Measurements from ENCODE around the gene DNAI2.

The DNAI2 gene

DNA sequence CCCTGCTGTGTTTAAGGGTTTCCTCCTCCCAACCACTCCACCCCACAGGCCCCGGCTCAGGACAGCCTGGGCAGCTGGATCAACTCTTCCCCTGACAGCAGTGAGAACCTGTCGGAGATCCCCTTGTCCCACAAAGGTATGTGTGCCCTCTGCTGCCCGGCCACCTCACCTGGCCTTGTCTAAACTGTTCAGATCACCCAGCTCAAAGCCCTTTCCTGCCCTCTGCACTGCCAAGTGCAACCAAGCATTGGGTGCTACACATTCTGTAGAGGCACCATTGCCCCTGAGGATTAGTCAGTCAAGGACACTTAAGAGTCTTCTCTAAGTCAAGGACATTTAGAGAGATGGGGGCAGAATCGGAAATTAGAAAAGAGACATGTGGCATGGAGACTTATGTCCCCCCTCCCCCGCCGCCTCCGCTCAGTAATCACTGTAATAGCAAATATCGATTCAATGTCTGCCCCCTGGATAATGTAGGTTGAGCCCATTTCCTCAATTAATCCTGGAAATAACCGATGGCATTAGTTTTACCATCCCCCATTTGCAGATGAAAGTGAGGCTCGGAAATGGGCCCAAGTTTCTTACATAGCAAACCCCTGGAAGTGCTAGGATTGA, 79.5 kb downstream of the DNAI2 start:
- TF ChIP-seq, protein P1, sequence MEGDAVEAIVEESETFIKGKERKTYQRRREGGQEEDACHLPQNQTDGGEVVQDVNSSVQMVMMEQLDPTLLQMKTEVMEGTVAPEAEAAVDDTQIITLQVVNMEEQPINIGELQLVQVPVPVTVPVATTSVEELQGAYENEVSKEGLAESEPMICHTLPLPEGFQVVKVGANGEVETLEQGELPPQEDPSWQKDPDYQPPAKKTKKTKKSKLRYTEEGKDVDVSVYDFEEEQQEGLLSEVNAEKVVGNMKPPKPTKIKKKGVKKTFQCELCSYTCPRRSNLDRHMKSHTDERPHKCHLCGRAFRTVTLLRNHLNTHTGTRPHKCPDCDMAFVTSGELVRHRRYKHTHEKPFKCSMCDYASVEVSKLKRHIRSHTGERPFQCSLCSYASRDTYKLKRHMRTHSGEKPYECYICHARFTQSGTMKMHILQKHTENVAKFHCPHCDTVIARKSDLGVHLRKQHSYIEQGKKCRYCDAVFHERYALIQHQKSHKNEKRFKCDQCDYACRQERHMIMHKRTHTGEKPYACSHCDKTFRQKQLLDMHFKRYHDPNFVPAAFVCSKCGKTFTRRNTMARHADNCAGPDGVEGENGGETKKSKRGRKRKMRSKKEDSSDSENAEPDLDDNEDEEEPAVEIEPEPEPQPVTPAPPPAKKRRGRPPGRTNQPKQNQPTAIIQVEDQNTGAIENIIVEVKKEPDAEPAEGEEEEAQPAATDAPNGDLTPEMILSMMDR (IDR thresholded peaks at IDR 0.05; ENCODE audit: borderline replicate concordance, insufficient read depth, low read depth, low read length) = no peak
- no peak overlapping the region for H3K4me3 ChIP-seq (ENCODE audit: low read depth, low read length)

DNA sequence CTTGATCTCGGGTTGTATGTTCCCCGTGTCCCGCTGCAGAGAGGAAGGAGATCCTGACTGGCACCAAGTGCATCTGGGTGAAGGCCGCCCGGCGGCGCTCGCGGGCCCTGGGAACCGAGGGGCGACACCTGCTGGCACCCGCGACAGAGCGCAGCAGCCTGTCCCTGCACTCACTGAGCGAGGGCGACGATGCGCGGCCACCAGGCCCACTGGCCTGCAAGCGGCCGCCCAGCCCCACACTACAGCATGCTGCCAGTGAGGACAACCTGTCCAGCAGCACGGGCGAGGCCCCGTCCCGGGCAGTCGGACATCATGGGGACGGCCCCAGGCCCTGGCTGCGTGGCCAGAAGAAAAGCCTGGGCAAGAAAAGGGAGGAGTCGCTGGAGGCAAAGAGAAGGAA, 80.1 kb downstream of the DNAI2 start:
- no peak overlapping the region for H3K4me3 ChIP-seq (ENCODE audit: low read depth, low read length)

DNA sequence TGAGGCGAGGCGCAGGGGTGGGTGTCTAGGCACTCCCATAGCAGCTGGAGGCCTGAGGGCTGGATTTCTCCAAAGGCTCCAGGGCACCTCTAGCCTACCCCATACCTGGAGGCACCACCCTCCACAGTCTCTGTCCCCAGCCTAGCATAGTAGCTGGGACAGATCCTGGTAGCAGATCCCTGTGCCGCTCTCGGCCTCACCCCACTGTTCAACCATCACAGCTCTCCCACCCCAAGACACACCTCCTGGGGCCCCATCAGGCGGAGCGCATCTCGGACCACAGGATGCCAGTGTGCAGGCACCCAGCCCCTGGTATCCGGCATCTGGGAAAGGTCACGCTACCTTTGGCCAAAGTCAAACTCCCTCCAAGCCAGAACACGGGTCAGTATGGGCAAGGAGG, 80.5 kb downstream of the DNAI2 start:
- TF ChIP-seq, protein P1 (IDR thresholded peaks at IDR 0.05; ENCODE audit: borderline replicate concordance, insufficient read depth, low read depth, low read length) = no peak
- H3K4me3 ChIP-seq (ENCODE audit: low read depth, low read length) = no peak overlapping the region

More for the DNA sequence above, 80.1 kb downstream of the DNAI2 start:
- TF ChIP-seq, protein P1 (IDR thresholded peaks at IDR 0.05; ENCODE audit: borderline replicate concordance, insufficient read depth, low read depth, low read length) = peak; percentile 98

DNA sequence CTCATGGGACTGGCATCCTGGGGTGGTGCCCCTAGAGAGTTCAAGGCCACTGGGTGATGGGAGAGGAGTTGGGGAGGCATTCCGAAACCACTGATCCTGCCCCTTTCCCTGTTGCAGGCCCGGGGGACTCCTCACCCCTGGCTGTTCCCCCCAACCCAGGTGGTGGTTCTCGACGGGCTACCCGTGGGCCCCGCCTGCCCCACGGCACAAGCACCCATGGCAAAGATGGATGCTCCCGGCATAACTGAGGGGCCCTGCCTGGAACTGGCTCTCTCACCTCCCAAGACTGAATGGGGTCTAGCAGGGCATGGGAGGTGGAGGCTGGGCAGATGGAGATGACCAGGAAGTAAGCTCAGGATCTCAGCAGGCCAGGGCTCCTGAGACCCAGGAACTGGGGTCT, 81.0 kb downstream of the DNAI2 start:
- H3K4me3 ChIP-seq (ENCODE audit: low read depth, low read length) = no peak overlapping the region
- TF ChIP-seq, protein P1 (IDR thresholded peaks at IDR 0.05; ENCODE audit: borderline replicate concordance, insufficient read depth, low read depth, low read length) = no peak

DNA sequence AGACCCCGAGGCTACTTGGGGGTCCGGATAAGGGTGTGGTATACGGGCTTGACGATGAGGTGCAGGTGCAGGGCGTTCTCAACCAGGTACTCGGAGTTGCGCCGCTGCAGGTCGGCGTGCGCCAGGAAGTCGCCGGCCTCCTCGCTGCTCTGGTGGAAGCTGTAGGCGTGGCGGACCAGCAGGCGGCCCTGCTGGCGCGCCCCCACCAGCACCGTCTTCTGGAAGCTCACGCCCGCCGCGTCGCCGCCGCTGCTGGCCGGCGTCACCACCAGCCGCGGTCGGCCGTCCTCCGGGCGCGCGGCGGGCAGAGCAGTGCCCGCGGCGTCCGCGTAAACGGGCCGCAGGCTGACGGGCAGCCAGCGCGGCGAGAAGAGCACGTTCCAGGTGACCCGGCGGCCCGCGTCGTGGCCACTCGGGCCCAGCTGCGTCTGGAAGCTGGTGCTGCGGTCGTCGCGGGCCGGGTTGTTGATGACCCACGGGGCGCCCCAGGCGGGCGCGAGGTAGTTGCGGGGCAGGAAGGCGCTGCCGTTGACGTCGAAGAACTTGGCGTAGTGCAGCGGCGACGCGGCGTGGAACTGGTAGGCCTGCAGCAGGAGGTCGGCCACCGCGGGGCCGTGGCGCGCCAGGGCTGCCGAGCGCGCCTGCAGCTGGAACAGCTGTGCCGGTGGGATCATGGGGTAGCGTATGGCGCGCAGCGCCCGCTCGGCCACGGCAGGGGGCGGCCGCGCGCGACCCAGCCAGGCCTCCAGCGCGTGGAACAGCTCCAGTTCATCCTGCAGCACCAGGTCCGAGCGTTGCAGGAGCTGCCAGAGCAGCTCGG, 82.8 kb downstream of the DNAI2 start:
- H3K4me3 ChIP-seq (ENCODE audit: low read depth, low read length) = no peak overlapping the region
- TF ChIP-seq, protein P1 (IDR thresholded peaks at IDR 0.05; ENCODE audit: borderline replicate concordance, insufficient read depth, low read depth, low read length) = no peak

GRCh38 chr17:74357466-74357809, 83.4 kb downstream of the DNAI2 start:
- TF ChIP-seq, protein P1 (IDR thresholded peaks at IDR 0.05; ENCODE audit: borderline replicate concordance, insufficient read depth, low read depth, low read length) = no peak
- no peak overlapping the region for H3K4me3 ChIP-seq (ENCODE audit: low read depth, low read length)

DNA sequence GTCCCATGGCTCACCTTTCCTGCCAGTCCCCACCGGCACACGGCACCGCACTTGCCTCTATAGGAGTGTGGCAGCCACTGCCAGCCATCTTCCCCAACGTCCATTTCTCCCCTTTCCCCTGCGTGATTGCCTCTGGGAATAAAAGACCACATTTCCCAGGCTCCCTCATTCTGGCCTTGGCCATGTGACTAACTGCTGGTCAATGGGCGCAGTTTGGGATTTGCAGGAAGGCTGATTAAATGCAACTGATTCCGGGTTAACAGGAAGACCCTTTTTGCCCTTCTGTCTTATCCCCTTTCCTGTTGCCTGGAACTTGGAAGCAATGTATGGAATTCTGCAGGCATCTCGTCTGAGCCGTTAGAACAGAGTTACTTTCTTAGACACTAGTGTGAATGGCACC, 84.7 kb downstream of the DNAI2 start:
- TF ChIP-seq, protein P1 (IDR thresholded peaks at IDR 0.05; ENCODE audit: borderline replicate concordance, insufficient read depth, low read depth, low read length) = no peak
- no peak overlapping the region for H3K4me3 ChIP-seq (ENCODE audit: low read depth, low read length)

Measured in GM12875 (cell line).